Measurements from ENCODE around the gene CTSA. TPM values are rescaled to one million over a fixed set of nuclear protein-coding genes. Genes with fewer than 3 reads are reported as not detected.

Gene CTSA
- total and polyA plus RNA-seq, 8 donors: 68.7 to 268 (median 73.5) TPM

DNA sequence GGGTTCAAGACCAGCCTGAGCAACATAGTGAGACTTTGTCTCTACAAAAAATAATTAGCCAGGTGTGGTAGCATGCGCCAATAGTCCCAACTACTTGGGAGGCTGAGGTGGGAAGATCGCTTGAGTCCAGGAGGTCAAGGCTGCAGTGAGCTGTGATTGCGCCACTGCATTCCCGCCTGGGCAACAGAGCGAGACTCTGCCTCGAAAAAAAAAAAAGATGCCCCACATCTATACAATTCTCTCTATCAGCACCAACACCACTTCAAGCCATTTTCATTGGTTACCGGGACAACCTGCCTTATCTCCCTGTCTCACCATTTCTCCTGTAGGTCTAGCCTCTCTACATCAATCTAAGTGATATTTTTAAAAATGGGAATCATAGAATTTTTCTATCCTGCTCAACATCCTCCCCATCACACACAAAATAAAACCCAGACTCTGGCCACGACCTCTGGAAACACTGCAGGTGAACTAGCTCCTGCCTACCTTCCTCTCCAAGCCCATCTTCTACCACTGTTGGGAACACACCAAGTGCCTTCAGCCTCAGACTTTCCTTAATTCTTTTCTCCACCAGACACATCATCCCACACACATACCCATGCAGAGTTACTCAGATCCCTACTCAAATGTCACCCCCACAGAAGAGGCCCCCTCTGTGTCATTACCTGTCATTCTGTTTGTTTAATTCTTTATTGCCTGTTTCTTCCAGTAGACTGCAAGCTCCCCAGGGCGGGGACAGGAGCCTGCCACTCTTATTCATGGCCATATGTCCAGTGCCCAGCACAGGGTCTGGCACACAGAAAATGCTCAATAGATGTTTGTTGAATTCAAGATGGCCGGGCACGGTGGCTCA is 30.4 kb downstream of the CTSA start:
- Histone ChIP-seq H3K27me3 (no peaks in the 10 kb centered on the region), H3K9me3 (no peaks in the 10 kb centered on the region), H3K27ac (no peak overlapping the region), H3K4me1 (peaks cover 22 to 59% of the 10 kb centered on the region in 2 donors), H3K4me3 (no peak overlapping the region), H3K36me3 (no peaks in the 10 kb centered on the region)
- TF ChIP-seq, protein P1, sequence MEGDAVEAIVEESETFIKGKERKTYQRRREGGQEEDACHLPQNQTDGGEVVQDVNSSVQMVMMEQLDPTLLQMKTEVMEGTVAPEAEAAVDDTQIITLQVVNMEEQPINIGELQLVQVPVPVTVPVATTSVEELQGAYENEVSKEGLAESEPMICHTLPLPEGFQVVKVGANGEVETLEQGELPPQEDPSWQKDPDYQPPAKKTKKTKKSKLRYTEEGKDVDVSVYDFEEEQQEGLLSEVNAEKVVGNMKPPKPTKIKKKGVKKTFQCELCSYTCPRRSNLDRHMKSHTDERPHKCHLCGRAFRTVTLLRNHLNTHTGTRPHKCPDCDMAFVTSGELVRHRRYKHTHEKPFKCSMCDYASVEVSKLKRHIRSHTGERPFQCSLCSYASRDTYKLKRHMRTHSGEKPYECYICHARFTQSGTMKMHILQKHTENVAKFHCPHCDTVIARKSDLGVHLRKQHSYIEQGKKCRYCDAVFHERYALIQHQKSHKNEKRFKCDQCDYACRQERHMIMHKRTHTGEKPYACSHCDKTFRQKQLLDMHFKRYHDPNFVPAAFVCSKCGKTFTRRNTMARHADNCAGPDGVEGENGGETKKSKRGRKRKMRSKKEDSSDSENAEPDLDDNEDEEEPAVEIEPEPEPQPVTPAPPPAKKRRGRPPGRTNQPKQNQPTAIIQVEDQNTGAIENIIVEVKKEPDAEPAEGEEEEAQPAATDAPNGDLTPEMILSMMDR (IDR thresholded peaks at IDR 0.05): no peak
- no peak for ATAC-seq
- no peak for DNase-seq
- intact Hi-C loops (cut with DNase I): no loop called here

DNA sequence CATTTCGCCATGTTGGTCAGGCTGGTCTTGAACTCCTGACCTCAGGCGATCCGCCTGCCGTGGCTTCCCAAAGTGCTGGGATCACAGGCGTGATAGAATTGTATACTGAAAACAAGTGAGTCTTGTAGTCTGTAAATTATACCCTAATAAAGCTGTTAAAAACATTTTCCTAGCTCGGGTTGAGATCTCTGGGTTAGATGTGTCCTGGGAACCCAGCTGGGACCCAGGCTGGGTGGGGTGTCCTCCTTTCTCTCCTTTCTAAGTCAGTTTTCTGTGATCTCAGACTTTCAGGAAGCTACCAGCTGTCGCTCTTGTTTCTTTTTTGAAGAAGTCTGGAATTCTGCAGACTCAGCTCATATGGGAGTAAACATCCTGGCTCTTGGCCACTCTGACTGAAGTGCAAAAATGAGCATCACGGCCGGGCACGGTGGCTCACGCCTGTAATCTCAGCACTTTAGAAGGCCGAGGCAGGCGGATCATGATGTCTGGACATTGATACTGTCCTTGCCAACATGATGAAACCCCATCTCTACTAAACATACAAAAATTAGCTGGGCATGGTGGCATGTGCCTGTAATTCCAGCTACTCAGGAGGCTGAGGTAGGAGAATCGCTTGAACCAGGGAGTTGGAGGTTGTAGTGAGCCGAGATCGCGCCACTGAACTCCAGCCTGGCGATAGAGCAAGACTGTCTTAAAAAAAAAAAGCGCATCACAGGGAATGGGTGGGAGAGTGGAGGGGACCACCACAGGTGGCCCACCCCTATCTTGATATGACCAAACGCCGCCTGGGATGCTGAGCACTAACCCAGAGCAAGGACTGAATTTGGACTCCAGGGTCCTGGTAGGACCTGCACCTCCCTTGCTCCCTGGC is 33.5 kb downstream of the CTSA start:
- Histone ChIP-seq H3K4me1 (peaks cover 15 to 38% of the 10 kb centered on the region in 2 donors), H3K27me3 (no peaks in the 10 kb centered on the region), H3K36me3 (no peaks in the 10 kb centered on the region), H3K4me3 (no peak overlapping the region), H3K27ac (peak overlapping the region; percentile 74 to 75), H3K9me3 (no peaks in the 10 kb centered on the region)
- intact Hi-C loops (cut with DNase I): no loop called here
- DNase-seq (peak in 2 of 4 donors; percentile 72 to 86), ATAC-seq (peak; percentile 59)
- TF ChIP-seq, protein P1 (IDR thresholded peaks at IDR 0.05): no peak

DNA sequence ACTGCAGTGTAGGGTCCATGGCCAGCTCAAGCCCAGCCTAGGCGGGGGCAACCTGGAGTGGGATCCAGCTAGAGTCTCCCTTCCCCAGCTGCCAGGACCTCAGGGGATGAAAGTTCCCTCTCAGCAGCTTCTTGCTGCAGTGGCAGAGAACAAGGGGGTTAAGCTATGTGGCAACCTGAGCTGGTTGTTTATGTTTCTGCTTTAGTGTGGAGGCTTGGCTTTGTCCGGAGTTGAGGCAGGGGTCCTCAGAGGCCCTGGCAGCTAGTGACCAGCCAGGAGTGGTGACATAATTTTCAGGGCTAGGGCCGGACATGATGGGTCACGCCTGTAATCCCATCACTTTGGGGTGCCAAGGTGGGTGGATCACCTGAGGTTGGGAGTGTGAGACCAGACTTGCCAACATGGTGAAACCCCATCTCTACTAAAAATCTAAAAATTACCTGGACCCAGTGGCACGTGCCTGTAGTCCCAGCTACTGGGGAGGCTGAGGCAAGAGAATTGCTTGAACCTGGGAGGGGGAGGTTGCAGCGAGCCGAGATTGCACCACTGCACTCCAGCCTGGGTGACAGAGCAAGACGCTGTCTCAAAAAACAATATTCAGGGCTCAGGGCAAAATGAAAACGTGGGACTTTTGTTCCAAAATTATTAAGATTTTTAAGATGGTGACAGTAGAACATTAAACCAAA is 34.8 kb downstream of the CTSA start:
- intact Hi-C loops (cut with DNase I): no loop called here
- Histone ChIP-seq H3K9me3 (no peaks in the 10 kb centered on the region), H3K27me3 (no peaks in the 10 kb centered on the region), H3K4me1 (peaks cover 5 to 25% of the 10 kb centered on the region in 2 donors), H3K4me3 (no peak overlapping the region), H3K36me3 (no peaks in the 10 kb centered on the region), H3K27ac (no peak overlapping the region)
- TF ChIP-seq, protein P1 (IDR thresholded peaks at IDR 0.05): no peak
- DNase-seq (no peak), ATAC-seq (no peak)

DNA sequence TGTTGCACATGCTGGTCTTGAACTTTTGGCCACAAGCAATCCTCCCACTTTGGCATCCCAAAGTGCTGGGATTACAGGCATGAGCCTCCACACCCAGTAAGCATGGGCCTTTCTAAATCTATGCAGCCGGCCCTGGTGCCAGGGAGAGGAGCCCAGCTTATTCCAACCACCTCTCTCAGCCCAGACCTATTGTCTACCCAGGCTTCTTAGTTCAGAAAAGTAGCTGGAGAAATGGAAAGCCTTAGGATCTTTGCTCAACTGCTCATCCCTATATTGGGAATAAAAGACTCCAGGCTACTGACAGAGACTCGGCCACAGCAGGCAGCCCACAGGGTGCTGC is 35.6 kb downstream of the CTSA start:
- Histone ChIP-seq H3K9me3 (no peaks in the 10 kb centered on the region), H3K27ac (no peak overlapping the region), H3K27me3 (no peaks in the 10 kb centered on the region)

More for the DNA sequence above, 35.6 kb downstream of the CTSA start:
- H3K36me3 ChIP-seq: no peaks in the 10 kb centered on the region
- DNase-seq (no peak), ATAC-seq (no peak)
- H3K4me3 ChIP-seq: no peak overlapping the region
- TF ChIP-seq, protein P1 (IDR thresholded peaks at IDR 0.05): no peak
- peaks cover 5 to 21% of the 10 kb centered on the region in 2 donors for H3K4me1 ChIP-seq
- intact Hi-C loops (cut with DNase I): no loop called here
